H9 (cell line): ENCODE results near the gene ATP8A2. TPM values are rescaled to one million over a fixed set of nuclear protein-coding genes. Genes with fewer than 3 reads are reported as not detected.

Experiments used
- DNase-seq: peaks from one replicate; pipeline ENCODE4 v3.0.0-alpha.2; 2017
- H2AFZ ChIP-seq: one replicate; pipeline ENCODE4 v1.6.1; 2013; ENCODE audit warnings: mild to moderate bottlenecking, low read length, control low read depth, moderate library complexity
- H2AK5ac ChIP-seq: 2 replicates; pipeline ENCODE4 v1.6.1; 2013; ENCODE audit warnings: low read length, control low read depth, mixed read lengths; ENCODE audit not compliant: insufficient read length
- H2BK120ac ChIP-seq: one replicate; pipeline ENCODE4 v1.6.1; 2013; ENCODE audit warnings: low read depth, mild to moderate bottlenecking, low read length, control low read depth, inconsistent platforms; ENCODE audit not compliant: poor library complexity, severe bottlenecking
- H2BK12ac ChIP-seq: 2 replicates; pipeline ENCODE4 v1.6.1; 2013; ENCODE audit warnings: low read length, control low read depth, mixed read lengths, low read depth; ENCODE audit not compliant: insufficient read length
- H2BK15ac ChIP-seq: 2 replicates; pipeline ENCODE4 v1.6.1; 2013; ENCODE audit warnings: low read depth, low read length, control low read depth
- H2BK20ac ChIP-seq: one replicate; pipeline ENCODE4 v1.6.1; 2013; ENCODE audit warnings: low read depth, mild to moderate bottlenecking, low read length, control low read depth, inconsistent platforms; ENCODE audit not compliant: poor library complexity, severe bottlenecking
- H2BK5ac ChIP-seq: 2 replicates; pipeline ENCODE4 v1.6.1; 2013; ENCODE audit warnings: low read length, control low read depth, mixed read lengths; ENCODE audit not compliant: insufficient read length
- H3K14ac ChIP-seq: 2 replicates; pipeline ENCODE4 v1.6.1; 2013; ENCODE audit warnings: low read length, control low read depth; ENCODE audit not compliant: insufficient read depth
- H3K18ac ChIP-seq: 2 replicates; pipeline ENCODE4 v1.6.1; 2013; ENCODE audit warnings: low read depth, mild to moderate bottlenecking, mixed read lengths, low read length, control low read depth; ENCODE audit not compliant: insufficient read length
- H3K23ac ChIP-seq: 2 replicates; pipeline ENCODE4 v1.6.1; 2013; ENCODE audit warnings: low read length, control low read depth, mixed read lengths, low read depth; ENCODE audit not compliant: insufficient read length
- H3K23me2 ChIP-seq: 2 replicates; pipeline ENCODE4 v1.6.1; 2013; ENCODE audit warnings: low read depth, mild to moderate bottlenecking, mixed read lengths, low read length, control low read depth; ENCODE audit not compliant: insufficient read length, poor library complexity, severe bottlenecking
- H3K27ac ChIP-seq: 2 replicates; pipeline ENCODE4 v1.5.1; 2013; ENCODE audit warnings: low read length, control low read depth, mixed read lengths, low read depth; ENCODE audit not compliant: insufficient read length
- H3K27me3 ChIP-seq: 2 replicates; pipeline ENCODE4 v1.6.1; 2013; ENCODE audit warnings: low read length, control low read depth, inconsistent platforms; ENCODE audit not compliant: insufficient read depth
- H3K4ac ChIP-seq: 2 replicates; pipeline ENCODE4 v1.6.1; 2013; ENCODE audit warnings: low read depth, mild to moderate bottlenecking, control low read depth, inconsistent platforms, low read length, moderate library complexity
- H3K4me1 ChIP-seq: 2 replicates; pipeline ENCODE4 v1.6.1; 2013; ENCODE audit warnings: low read length, control low read depth, inconsistent platforms; ENCODE audit not compliant: insufficient read depth
- H3K4me2 ChIP-seq: 2 replicates; pipeline ENCODE4 v1.6.1; 2013; ENCODE audit warnings: low read length, control low read depth, mixed read lengths; ENCODE audit not compliant: insufficient read length, insufficient read depth
- H3K56ac ChIP-seq: 2 replicates; pipeline ENCODE4 v1.6.1; 2013; ENCODE audit warnings: low read depth, mild to moderate bottlenecking, mixed read lengths, low read length, control low read depth; ENCODE audit not compliant: insufficient read length
- H3K79me1 ChIP-seq: 2 replicates; pipeline ENCODE4 v1.6.1; 2013; ENCODE audit warnings: low read depth, mild to moderate bottlenecking, moderate library complexity, low read length, control low read depth, inconsistent platforms; ENCODE audit not compliant: insufficient read depth, poor library complexity, severe bottlenecking
- H3K79me2 ChIP-seq: 2 replicates; pipeline ENCODE4 v1.6.1; 2013; ENCODE audit warnings: low read length, control low read depth, inconsistent platforms; ENCODE audit not compliant: insufficient read depth
- H3K9ac ChIP-seq: 2 replicates; pipeline ENCODE4 v1.6.1; 2013; ENCODE audit warnings: low read length, control low read depth, mixed read lengths; ENCODE audit not compliant: insufficient read length; ENCODE audit errors: extremely low read depth
- H3K9me3 ChIP-seq: one replicate; pipeline ENCODE4 v1.6.1; 2013; ENCODE audit warnings: low read depth, low read length, inconsistent platforms; ENCODE audit not compliant: control insufficient read depth
- H3T11ph ChIP-seq: one replicate; pipeline ENCODE4 v1.6.1; 2013; ENCODE audit warnings: mild to moderate bottlenecking, low read length, control low read depth, inconsistent platforms
- H4K20me1 ChIP-seq: one replicate; pipeline ENCODE4 v1.6.1; 2013; ENCODE audit not compliant: control insufficient read depth, insufficient read length, insufficient read depth
- H4K5ac ChIP-seq: 2 replicates; pipeline ENCODE4 v1.6.1; 2013; ENCODE audit warnings: low read depth, mild to moderate bottlenecking, mixed read lengths, low read length, control low read depth; ENCODE audit not compliant: insufficient read length
- H4K8ac ChIP-seq: replicated peaks from 2 replicates; pipeline ENCODE4 v1.6.1; 2013; ENCODE audit warnings: low read length, control low read depth, mixed read lengths, low read depth; ENCODE audit not compliant: insufficient read length
- H4K91ac ChIP-seq: 2 replicates; pipeline ENCODE4 v1.6.1; 2013; ENCODE audit warnings: low read depth, mild to moderate bottlenecking, moderate library complexity, mixed read lengths, low read length, control low read depth; ENCODE audit not compliant: insufficient read length
- H3K27ac Mint-ChIP-seq, 3 experiments: 2 replicates in 2 of 3; 3 replicates in 1 of 3; pipeline ENCODE4 v1.8.0; 2020 to 2021; ENCODE audit warnings: mixed read lengths in 3 of 3, mild to moderate bottlenecking in 1 of 3, moderate library complexity in 1 of 3
- H3K27me3 Mint-ChIP-seq: 2 replicates; pipeline ENCODE4 v1.8.0; 2021; ENCODE audit warnings: low read depth, mild to moderate bottlenecking, moderate library complexity, mixed read lengths
- H3K36me3 Mint-ChIP-seq, 3 experiments: 2 replicates in 2 of 3; 3 replicates in 1 of 3; pipeline ENCODE4 v1.8.0; 2020 to 2021; ENCODE audit warnings: low read depth in 3 of 3, mixed read lengths in 3 of 3; ENCODE audit not compliant: insufficient read depth in 1 of 3
- H3K4me1 Mint-ChIP-seq, 2 experiments: 2 replicates each; pipeline ENCODE4 v1.8.0; 2020; ENCODE audit warnings: mixed read lengths in 2 of 2
- H3K4me3 Mint-ChIP-seq, 2 experiments: 2 replicates in 1 of 2; 3 replicates in 1 of 2; pipeline ENCODE4 v1.8.0; 2020 to 2021; ENCODE audit warnings: mild to moderate bottlenecking in 2 of 2, mixed read lengths in 2 of 2, moderate library complexity in 1 of 2
- H3K9me3 Mint-ChIP-seq, 2 experiments: 2 replicates in 1 of 2; 3 replicates in 1 of 2; pipeline ENCODE4 v1.8.0; 2020; ENCODE audit warnings: mild to moderate bottlenecking in 2 of 2, mixed read lengths in 2 of 2, moderate library complexity in 1 of 2
- WGBS: extraction: QIAGEN DNeasy Blood & Tissue Kit; methylation state at CpG from one replicate; pipeline ENCODE4 v1.1.7; 2013; ENCODE audit warnings: missing lambda C conversion rate, low lambda C conversion rate, mixed read lengths; ENCODE audit not compliant: insufficient read length; ENCODE audit errors: extremely low coverage; 5-methylcytosine and 5-hydroxymethylcytosine counted together
- total RNA-seq: library from RNA; stranded (reverse); gene quantifications from 2 replicates; pipeline ENCODE4 v1.2.1, GENCODE V29; 2021
- TF ChIP-seq, protein P1 (sequence below): fragments of 200-600 bp; sonication (generic); conservative IDR thresholded peaks from 3 replicates; pipeline ENCODE4 v1.8.0; 2021; ENCODE audit warnings: antibody characterized with exemption, mild to moderate bottlenecking

ATP8A2 gene
- total RNA-seq, 1 experiment from 2014 or later: 18.2 TPM

DNA sequence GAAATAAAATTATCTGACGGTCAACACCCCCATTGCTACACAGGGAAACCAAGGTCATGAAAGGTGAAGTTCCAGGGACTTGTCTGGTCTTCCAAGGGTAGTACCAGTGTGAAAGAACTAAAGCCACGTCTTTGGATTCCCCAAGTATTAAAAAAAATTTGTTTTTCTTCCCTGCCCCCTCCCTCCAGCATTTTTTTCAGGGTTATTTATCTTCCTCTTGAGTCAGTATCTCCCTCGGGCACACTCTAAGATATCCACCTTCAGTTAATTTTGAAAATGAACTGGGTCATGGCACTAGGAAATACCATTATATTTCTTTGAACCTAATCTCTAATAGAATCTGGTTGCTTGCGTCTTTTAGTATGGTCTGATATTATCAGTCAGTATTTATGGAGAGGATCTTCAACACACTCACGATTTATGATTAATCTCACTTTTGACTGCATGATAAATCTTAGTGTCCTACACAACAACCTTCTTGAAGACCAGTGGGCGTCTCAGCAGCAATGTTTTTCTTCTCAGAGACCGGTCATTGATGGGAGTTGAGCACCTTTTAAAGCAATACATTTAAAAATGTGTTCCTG lies 9.1 kb downstream of the ATP8A2 start:
- Mint-ChIP-seq H3K4me3 (no peak overlapping the region), H3K27me3 (no peaks in the 10 kb centered on the region), H3K9me3 (no peaks in the 10 kb centered on the region; a peak in 1 of 5 replicates), H3K36me3 (no peaks in the 10 kb centered on the region), H3K4me1 (peaks cover 21 to 26% of the 10 kb centered on the region in 2 experiments), H3K27ac (no peak overlapping the region)
- H3K27ac ChIP-seq: no peak overlapping the region
- no peaks in the 10 kb centered on the region; the same call in 1 of the 2 replicates for H3K4me1 ChIP-seq
- no peak overlapping the region for H4K91ac ChIP-seq
- no peak overlapping the region for H2BK5ac ChIP-seq
- H2AK5ac ChIP-seq: no peak overlapping the region
- H3K4me2 ChIP-seq: no peak overlapping the region
- no peak overlapping the region for H4K5ac ChIP-seq
- H3K18ac ChIP-seq: no peak overlapping the region
- no CpG with 5 or more reads among the region's 7 CpGs for WGBS
- no peak overlapping the region for H3K9ac ChIP-seq
- H3K9me3 ChIP-seq: no peaks in the 10 kb centered on the region
- TF ChIP-seq, protein P1, sequence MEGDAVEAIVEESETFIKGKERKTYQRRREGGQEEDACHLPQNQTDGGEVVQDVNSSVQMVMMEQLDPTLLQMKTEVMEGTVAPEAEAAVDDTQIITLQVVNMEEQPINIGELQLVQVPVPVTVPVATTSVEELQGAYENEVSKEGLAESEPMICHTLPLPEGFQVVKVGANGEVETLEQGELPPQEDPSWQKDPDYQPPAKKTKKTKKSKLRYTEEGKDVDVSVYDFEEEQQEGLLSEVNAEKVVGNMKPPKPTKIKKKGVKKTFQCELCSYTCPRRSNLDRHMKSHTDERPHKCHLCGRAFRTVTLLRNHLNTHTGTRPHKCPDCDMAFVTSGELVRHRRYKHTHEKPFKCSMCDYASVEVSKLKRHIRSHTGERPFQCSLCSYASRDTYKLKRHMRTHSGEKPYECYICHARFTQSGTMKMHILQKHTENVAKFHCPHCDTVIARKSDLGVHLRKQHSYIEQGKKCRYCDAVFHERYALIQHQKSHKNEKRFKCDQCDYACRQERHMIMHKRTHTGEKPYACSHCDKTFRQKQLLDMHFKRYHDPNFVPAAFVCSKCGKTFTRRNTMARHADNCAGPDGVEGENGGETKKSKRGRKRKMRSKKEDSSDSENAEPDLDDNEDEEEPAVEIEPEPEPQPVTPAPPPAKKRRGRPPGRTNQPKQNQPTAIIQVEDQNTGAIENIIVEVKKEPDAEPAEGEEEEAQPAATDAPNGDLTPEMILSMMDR: no peak
- H3K79me2 ChIP-seq: no peaks in the 10 kb centered on the region
- no peak overlapping the region for H3K4ac ChIP-seq
- no peaks in the 10 kb centered on the region for H3K27me3 ChIP-seq
- H4K20me1 ChIP-seq: no peaks in the 10 kb centered on the region
- H3K79me1 ChIP-seq: no peaks in the 10 kb centered on the region
- no peak overlapping the region for H2BK120ac ChIP-seq
- no peak overlapping the region for H2BK15ac ChIP-seq
- no peak overlapping the region for H2AFZ ChIP-seq
- no peak overlapping the region for H4K8ac ChIP-seq
- no peak overlapping the region for H2BK20ac ChIP-seq
- H2BK12ac ChIP-seq: no peak overlapping the region
- H3K56ac ChIP-seq: no peak overlapping the region
- H3T11ph ChIP-seq: no peak overlapping the region
- H3K14ac ChIP-seq: no peak overlapping the region
- no peak for DNase-seq
- H3K23me2 ChIP-seq: no peaks in the 10 kb centered on the region
- no peak overlapping the region for H3K23ac ChIP-seq
